Limb (tissue), 2 donors: Measurements from ENCODE around the gene MYBPC2.

Source experiments
- DNase-seq, 2 donors: peaks; one replicate each; pipeline ENCODE4 v3.0.0-alpha.2; 2016; ENCODE audit errors: extremely low spot score in 2 of 2

Gene MYBPC2

GRCh38 chr19:50498219-50499056 lies 65.7 kb downstream of the MYBPC2 start:
- DNase-seq, result no peak

GRCh38 chr19:50500060-50500752 lies 67.5 kb downstream of the MYBPC2 start:
- DNase-seq, result peak; percentile 51 to 78

- peak in 1 of 2 donors; percentile 65 for DNase-seq
These were observed 68.1 kb downstream of the MYBPC2 start for GRCh38 chr19:50500753-50501151.

GRCh38 chr19:50501186-50501567 lies 68.5 kb downstream of the MYBPC2 start:
- DNase-seq, result no peak

- DNase-seq, result no peak
These were observed 69.1 kb downstream of the MYBPC2 start for GRCh38 chr19:50501568-50502475.

GRCh38 chr19:50505856-50506611 lies 73.3 kb downstream of the MYBPC2 start:
- DNase-seq, result no peak

GRCh38 chr19:50506700-50507099 lies 74.0 kb downstream of the MYBPC2 start:
- DNase-seq, result no peak

- DNase-seq, result no peak
These were observed 74.7 kb downstream of the MYBPC2 start for GRCh38 chr19:50507376-50507775.

- no peak for DNase-seq
These were observed 76.1 kb downstream of the MYBPC2 start for GRCh38 chr19:50508843-50509190.

- no peak for DNase-seq
These were observed 76.7 kb downstream of the MYBPC2 start for GRCh38 chr19:50509366-50509765.

GRCh38 chr19:50510121-50510670 lies 77.5 kb downstream of the MYBPC2 start:
- DNase-seq, result peak in 1 of 2 donors; percentile 68

GRCh38 chr19:50510700-50511068 lies 78.0 kb downstream of the MYBPC2 start:
- no peak for DNase-seq

GRCh38 chr19:50511069-50511822 lies 78.6 kb downstream of the MYBPC2 start, which contains the start of gene JOSD2:
Gene JOSD2, minus strand, starts transcription at chr19:50511191. Its CDS starts 760 bp downstream, at chr19:50510431.
- DNase-seq, result peak; percentile 99

- no peak for DNase-seq
These were observed 79.7 kb downstream of the MYBPC2 start for GRCh38 chr19:50512112-50512998.

- no peak for DNase-seq
These were observed 80.5 kb downstream of the MYBPC2 start for GRCh38 chr19:50512999-50513745.

GRCh38 chr19:50513746-50514345 lies 81.2 kb downstream of the MYBPC2 start, which contains the start of gene ASPDH:
Gene ASPDH, minus strand, starts transcription at chr19:50513913. Its CDS starts 90 bp downstream, at chr19:50513823.
- DNase-seq, result no peak

- DNase-seq, result peak in 1 of 2 donors; percentile 77
These were observed 81.9 kb downstream of the MYBPC2 start for GRCh38 chr19:50514346-50515167.
